HFFc6 (cell line): ENCODE results near the gene AZU1. TPM values are rescaled to one million over a fixed set of nuclear protein-coding genes. Genes with fewer than 3 reads are reported as not detected.

Experiments used
- DNase-seq: peaks from one replicate; pipeline ENCODE4 v3.0.0-alpha.2; 2018
- H3K27ac Mint-ChIP-seq: 2 replicates; pipeline ENCODE4 v1.8.0; 2020; ENCODE audit warnings: mild to moderate bottlenecking, mixed read lengths
- H3K27me3 Mint-ChIP-seq: 2 replicates; pipeline ENCODE4 v1.8.0; 2021; ENCODE audit warnings: mild to moderate bottlenecking, moderate library complexity, mixed read lengths; ENCODE audit not compliant: insufficient read depth
- H3K36me3 Mint-ChIP-seq: 2 replicates; pipeline ENCODE4 v1.8.0; 2021; ENCODE audit warnings: low read depth, mixed read lengths
- H3K4me1 Mint-ChIP-seq: 2 replicates; pipeline ENCODE4 v1.8.0; 2020; ENCODE audit warnings: low read depth, mixed read lengths
- H3K4me3 Mint-ChIP-seq: 2 replicates; pipeline ENCODE4 v1.8.0; 2020; ENCODE audit warnings: mild to moderate bottlenecking, moderate library complexity, mixed read lengths
- H3K9me3 Mint-ChIP-seq: 2 replicates; pipeline ENCODE4 v1.8.0; 2020; ENCODE audit warnings: mild to moderate bottlenecking, mixed read lengths
- long read RNA-seq: library from polyadenylated mRNA; unstranded; transcript quantifications from one replicate; pipeline ENCODE4 v2.0.0, GENCODE V29; 2019
- total RNA-seq, 6 experiments: library from RNA; stranded (reverse); fragmentation: NEBNext Ultra II Directional; extraction: Animal tissue kit (Norgen Biotek cat#: 25700); gene quantifications; 2 replicates in 1 of 6; 3 replicates in 5 of 6; pipeline ENCODE4 v1.2.3, GENCODE V29; 2021
- TF ChIP-seq, protein P1 (sequence below): fragments of 200-600 bp; sonication (generic); IDR thresholded peaks from 2 replicates; pipeline ENCODE4 v1.5.0; 2021; ENCODE audit warnings: antibody characterized with exemption, mild to moderate bottlenecking

The AZU1 gene, protein sequence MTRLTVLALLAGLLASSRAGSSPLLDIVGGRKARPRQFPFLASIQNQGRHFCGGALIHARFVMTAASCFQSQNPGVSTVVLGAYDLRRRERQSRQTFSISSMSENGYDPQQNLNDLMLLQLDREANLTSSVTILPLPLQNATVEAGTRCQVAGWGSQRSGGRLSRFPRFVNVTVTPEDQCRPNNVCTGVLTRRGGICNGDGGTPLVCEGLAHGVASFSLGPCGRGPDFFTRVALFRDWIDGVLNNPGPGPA
- not detected for total RNA-seq
- long read RNA-seq = 0 reads

DNA sequence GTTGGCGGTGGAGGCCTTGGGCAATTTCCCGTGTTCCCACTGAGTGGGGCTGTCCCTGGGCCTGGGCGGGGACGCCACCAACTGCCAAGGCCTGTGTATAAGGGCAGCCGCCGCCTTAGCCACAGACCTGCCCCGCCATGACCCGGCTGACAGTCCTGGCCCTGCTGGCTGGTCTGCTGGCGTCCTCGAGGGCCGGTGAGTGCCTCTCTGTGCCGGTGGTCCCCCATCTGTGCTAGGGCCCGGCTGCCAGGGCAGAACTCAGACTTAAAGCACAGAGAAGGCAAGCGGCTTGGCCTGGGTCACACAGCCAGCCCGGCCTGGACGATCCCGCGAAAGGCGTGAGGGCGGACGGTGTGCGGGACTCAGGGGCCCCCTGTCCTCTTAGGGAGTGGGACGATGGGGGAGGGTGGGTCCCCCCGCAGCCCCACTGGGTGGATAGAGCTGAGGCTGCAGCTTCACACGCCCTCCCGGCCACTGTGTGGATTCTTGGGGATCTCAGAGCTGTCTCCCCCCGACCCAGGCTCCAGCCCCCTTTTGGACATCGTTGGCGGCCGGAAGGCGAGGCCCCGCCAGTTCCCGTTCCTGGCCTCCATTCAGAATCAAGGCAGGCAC, at the start of gene AZU1:
Gene AZU1, plus strand, starts transcription at position 128 of the 612 bp plus-strand sequence. Its CDS starts 10 bp downstream, at position 138.
- no peak for DNase-seq
- no peaks in the 10 kb centered on the region for H3K36me3 Mint-ChIP-seq

DNA sequence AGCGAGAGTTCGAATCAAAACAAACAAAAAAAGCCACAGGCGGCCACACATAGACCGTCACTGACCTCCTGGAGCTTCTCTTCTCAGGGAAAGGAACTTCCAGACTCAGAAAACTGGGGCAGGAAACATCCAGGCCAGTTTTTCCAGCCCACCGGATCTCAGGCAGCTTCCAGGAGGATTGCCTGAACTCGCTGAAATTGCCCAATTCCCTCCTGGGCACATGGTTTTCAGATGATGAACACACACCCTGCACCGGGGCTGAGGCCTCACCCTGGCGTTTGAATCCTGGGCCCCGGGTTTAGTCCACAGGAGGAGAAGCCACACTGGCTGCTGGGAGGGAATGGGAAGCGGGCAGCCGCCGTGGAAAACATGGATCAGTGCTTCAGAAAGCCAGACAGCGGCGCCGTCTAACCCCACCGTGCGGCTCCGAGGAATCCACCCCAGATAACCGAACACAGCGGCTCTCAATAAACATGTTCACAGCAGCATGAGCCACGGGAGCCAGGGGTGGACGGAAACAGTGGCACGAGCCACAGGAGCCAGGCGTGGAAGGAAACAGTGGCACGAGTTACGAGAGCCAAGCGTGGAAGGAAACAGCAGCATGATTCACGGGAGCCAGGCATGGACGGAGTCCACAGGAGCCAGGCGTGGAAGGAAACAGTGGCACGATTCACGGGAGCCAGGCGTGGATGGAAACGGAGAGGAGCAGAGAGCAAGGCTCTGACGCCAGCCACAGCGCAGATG, 48.6 kb upstream of the AZU1 start:
- H3K36me3 Mint-ChIP-seq = peaks cover 4% of the 10 kb centered on the region
- H3K4me1 Mint-ChIP-seq = peaks cover 22% of the 10 kb centered on the region
- peak overlapping the region; percentile 19; the same call in 1 of the 2 replicates for H3K4me3 Mint-ChIP-seq
- peak; percentile 88 for DNase-seq
- TF ChIP-seq, protein P1, sequence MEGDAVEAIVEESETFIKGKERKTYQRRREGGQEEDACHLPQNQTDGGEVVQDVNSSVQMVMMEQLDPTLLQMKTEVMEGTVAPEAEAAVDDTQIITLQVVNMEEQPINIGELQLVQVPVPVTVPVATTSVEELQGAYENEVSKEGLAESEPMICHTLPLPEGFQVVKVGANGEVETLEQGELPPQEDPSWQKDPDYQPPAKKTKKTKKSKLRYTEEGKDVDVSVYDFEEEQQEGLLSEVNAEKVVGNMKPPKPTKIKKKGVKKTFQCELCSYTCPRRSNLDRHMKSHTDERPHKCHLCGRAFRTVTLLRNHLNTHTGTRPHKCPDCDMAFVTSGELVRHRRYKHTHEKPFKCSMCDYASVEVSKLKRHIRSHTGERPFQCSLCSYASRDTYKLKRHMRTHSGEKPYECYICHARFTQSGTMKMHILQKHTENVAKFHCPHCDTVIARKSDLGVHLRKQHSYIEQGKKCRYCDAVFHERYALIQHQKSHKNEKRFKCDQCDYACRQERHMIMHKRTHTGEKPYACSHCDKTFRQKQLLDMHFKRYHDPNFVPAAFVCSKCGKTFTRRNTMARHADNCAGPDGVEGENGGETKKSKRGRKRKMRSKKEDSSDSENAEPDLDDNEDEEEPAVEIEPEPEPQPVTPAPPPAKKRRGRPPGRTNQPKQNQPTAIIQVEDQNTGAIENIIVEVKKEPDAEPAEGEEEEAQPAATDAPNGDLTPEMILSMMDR = no peak
- H3K27me3 Mint-ChIP-seq = peaks cover 5% of the 10 kb centered on the region; the same call in 1 of the 2 replicates
- no peaks in the 10 kb centered on the region for H3K9me3 Mint-ChIP-seq
- peak overlapping the region; percentile 85 for H3K27ac Mint-ChIP-seq

More for the DNA sequence above, at the start of gene AZU1:
- Mint-ChIP-seq H3K27me3 (peaks cover 2% of the 10 kb centered on the region), H3K9me3 (no peaks in the 10 kb centered on the region), H3K27ac (no peak within 1 kb of the TSS), H3K4me3 (no peak within 1 kb of the TSS), H3K4me1 (peaks cover 6% of the 10 kb centered on the region)
- TF ChIP-seq, protein P1 = no peak

DNA sequence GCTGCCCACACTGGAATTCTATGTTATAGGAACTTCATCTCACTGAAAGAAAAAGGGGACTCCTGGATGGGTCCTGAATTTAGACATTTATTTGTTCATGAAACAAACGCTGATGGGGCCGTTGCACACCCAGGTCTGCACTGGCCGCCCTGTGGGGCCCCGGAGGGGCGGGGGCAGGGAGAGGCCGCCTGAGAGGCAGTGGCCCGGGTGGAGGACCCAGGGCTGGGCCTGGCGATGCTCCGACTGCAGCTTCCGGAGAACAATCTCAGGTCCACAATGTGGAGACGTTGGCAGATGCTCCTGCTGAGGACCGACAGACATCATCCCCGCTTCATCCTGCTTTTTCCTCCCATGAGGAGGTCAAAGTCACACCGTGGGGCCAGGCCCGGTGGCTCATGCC, 46.7 kb upstream of the AZU1 start:
- Mint-ChIP-seq H3K27me3 (peaks cover 5% of the 10 kb centered on the region; the same call in 1 of the 2 replicates), H3K27ac (no peak overlapping the region), H3K36me3 (peaks cover 4% of the 10 kb centered on the region), H3K9me3 (no peaks in the 10 kb centered on the region), H3K4me3 (no peak overlapping the region), H3K4me1 (peaks cover 22% of the 10 kb centered on the region)
- TF ChIP-seq, protein P1 = no peak
- DNase-seq = no peak

DNA sequence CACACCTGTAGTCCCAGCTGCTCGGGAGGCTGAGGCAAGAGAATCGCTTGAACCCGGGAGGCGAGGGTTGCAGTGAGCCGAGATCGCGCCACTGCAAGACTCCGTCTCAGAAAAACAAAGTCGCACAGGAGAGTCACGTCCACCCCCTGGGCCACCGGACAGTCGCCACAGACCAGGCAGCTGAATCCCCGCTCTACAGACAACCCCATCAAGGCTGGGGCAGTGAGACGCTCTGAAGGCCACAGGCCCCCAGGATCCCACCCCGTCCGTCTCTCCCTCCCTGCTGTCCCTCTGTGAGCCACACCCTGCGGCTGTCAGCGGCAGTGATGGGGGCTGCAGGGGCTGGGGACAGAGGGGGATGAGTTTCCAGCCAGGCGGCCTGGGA, 45.8 kb upstream of the AZU1 start:
- Mint-ChIP-seq H3K36me3 (peaks cover 4% of the 10 kb centered on the region), H3K27ac (no peak overlapping the region), H3K4me1 (peaks cover 22% of the 10 kb centered on the region), H3K9me3 (no peaks in the 10 kb centered on the region), H3K27me3 (peaks cover 2% of the 10 kb centered on the region; the same call in 1 of the 2 replicates), H3K4me3 (peak overlapping the region; percentile 84)
- TF ChIP-seq, protein P1 = no peak
- DNase-seq = no peak

DNA sequence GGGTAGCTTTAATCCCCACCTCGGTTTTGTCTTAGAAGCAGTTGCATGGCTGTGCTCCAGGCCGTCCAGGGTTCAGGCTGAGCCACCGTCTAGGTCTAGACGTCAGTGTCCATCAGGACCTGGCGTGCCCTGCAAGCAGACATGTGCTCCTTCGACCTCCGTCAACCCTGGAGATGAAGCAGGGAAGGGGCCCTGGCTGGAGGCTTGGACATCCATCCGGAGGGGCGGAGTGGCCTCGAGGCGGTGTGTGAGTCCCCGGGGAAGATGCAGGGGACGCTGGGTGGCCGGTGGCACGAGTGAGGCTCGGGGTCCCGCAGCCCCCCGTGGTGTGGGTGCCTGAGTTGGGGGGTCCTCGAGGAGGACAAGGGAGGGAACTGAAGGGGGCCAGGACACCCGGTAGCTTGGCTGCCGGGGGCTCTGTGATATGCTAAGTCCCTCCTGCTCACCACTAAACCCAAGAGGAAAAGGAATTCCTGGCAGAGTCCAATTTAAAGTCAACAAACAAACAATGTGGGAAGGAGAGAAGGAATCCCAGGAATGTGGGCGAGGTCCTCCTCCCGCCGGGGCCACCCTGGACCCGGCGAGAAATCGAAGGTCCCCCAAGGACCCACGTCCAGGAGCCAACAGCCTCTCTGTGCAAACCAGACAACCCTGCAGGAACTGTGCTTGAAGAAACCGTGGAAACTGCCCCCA, 45.3 kb upstream of the AZU1 start:
- H3K36me3 Mint-ChIP-seq = peaks cover 4% of the 10 kb centered on the region
- peak overlapping the region; percentile 84 for H3K4me3 Mint-ChIP-seq

More for the DNA sequence above, 45.3 kb upstream of the AZU1 start:
- TF ChIP-seq, protein P1 = no peak
- peaks cover 2% of the 10 kb centered on the region; the same call in 1 of the 2 replicates for H3K27me3 Mint-ChIP-seq
- DNase-seq = peak; percentile 55
- H3K4me1 Mint-ChIP-seq = peaks cover 22% of the 10 kb centered on the region
- no peaks in the 10 kb centered on the region for H3K9me3 Mint-ChIP-seq
- H3K27ac Mint-ChIP-seq = peak overlapping the region; percentile 65
